ENCODE results near the gene SELENOP.

SELENOP gene

GRCh38 chr5:42840269-42840668 lies 28.6 kb upstream of the SELENOP start:
- DNase-seq (ENCODE audit: low read depth, low spot score), result no peak
- no peaks in the 10 kb centered on the region for H3K4me1 ChIP-seq (ENCODE audit: insufficient read depth, insufficient read length)
- no peak overlapping the region for H3K9ac ChIP-seq (ENCODE audit: insufficient read length, low read depth)
- no peaks in the 10 kb centered on the region for H3K27me3 ChIP-seq (ENCODE audit: insufficient read depth, insufficient read length)
- no peak overlapping the region for H3K4me3 ChIP-seq (ENCODE audit: insufficient read length, low read depth)
- TF ChIP-seq SUZ12 (IDR thresholded peaks at IDR 0.05; ENCODE audit: extremely low read depth, insufficient read depth, insufficient read length) (no peak), ZNF274 (IDR thresholded peaks at IDR 0.05; ENCODE audit: low read depth, low read length) (no peak), YY1 (IDR thresholded peaks at IDR 0.05; ENCODE audit: insufficient read depth, insufficient read length) (no peak)
- H3K9me3 ChIP-seq (ENCODE audit: insufficient read depth, low read length), result no peaks in the 10 kb centered on the region; the same call in 1 of the 2 replicates
- no peaks in the 10 kb centered on the region for H3K36me3 ChIP-seq (ENCODE audit: insufficient read depth, insufficient read length, low read length)

- TF ChIP-seq YY1 (IDR thresholded peaks at IDR 0.05; ENCODE audit: insufficient read depth, insufficient read length) (no peak), ZNF274 (IDR thresholded peaks at IDR 0.05; ENCODE audit: low read depth, low read length) (no peak), SUZ12 (IDR thresholded peaks at IDR 0.05; ENCODE audit: extremely low read depth, insufficient read depth, insufficient read length) (no peak)
Observed at GRCh38 chr5:42839196-42839595, 27.5 kb upstream of the SELENOP start.

GRCh38 chr5:42837601-42838000 lies 25.9 kb upstream of the SELENOP start:
- TF ChIP-seq YY1 (IDR thresholded peaks at IDR 0.05; ENCODE audit: insufficient read depth, insufficient read length), result no peak
- no peak for TF ChIP-seq SUZ12 (IDR thresholded peaks at IDR 0.05; ENCODE audit: extremely low read depth, insufficient read depth, insufficient read length)
- no peak for TF ChIP-seq ZNF274 (IDR thresholded peaks at IDR 0.05; ENCODE audit: low read depth, low read length)
- Histone ChIP-seq H3K36me3 (ENCODE audit: insufficient read depth, insufficient read length, low read length) (no peaks in the 10 kb centered on the region), H3K4me1 (ENCODE audit: insufficient read depth, insufficient read length) (no peaks in the 10 kb centered on the region), H3K27me3 (ENCODE audit: insufficient read depth, insufficient read length) (no peaks in the 10 kb centered on the region), H3K9me3 (ENCODE audit: insufficient read depth, low read length) (no peaks in the 10 kb centered on the region; the same call in 1 of the 2 replicates), H3K9ac (ENCODE audit: insufficient read length, low read depth) (no peak overlapping the region), H3K4me3 (ENCODE audit: insufficient read length, low read depth) (no peak overlapping the region)
- DNase-seq (ENCODE audit: low read depth, low spot score), result no peak

More at GRCh38 chr5:42839196-42839595, 27.5 kb upstream of the SELENOP start:
- Histone ChIP-seq H3K9ac (ENCODE audit: insufficient read length, low read depth) (no peak overlapping the region), H3K27me3 (ENCODE audit: insufficient read depth, insufficient read length) (no peaks in the 10 kb centered on the region), H3K4me3 (ENCODE audit: insufficient read length, low read depth) (no peak overlapping the region), H3K4me1 (ENCODE audit: insufficient read depth, insufficient read length) (no peaks in the 10 kb centered on the region), H3K36me3 (ENCODE audit: insufficient read depth, insufficient read length, low read length) (no peaks in the 10 kb centered on the region), H3K9me3 (ENCODE audit: insufficient read depth, low read length) (no peaks in the 10 kb centered on the region; the same call in 1 of the 2 replicates)
- DNase-seq (ENCODE audit: low read depth, low spot score), result no peak

- Histone ChIP-seq H3K27me3 (ENCODE audit: insufficient read depth, insufficient read length) (no peaks in the 10 kb centered on the region), H3K4me1 (ENCODE audit: insufficient read depth, insufficient read length) (no peaks in the 10 kb centered on the region)
- TF ChIP-seq SUZ12 (IDR thresholded peaks at IDR 0.05; ENCODE audit: extremely low read depth, insufficient read depth, insufficient read length), result no peak
- TF ChIP-seq ZNF274 (IDR thresholded peaks at IDR 0.05; ENCODE audit: low read depth, low read length), result no peak
- TF ChIP-seq YY1 (IDR thresholded peaks at IDR 0.05; ENCODE audit: insufficient read depth, insufficient read length), result no peak
Observed at GRCh38 chr5:42836070-42836769, 24.5 kb upstream of the SELENOP start.

GRCh38 chr5:42832060-42832459 lies 20.4 kb upstream of the SELENOP start:
- DNase-seq (ENCODE audit: low read depth, low spot score), result no peak
- TF ChIP-seq YY1 (IDR thresholded peaks at IDR 0.05; ENCODE audit: insufficient read depth, insufficient read length) (no peak), ZNF274 (IDR thresholded peaks at IDR 0.05; ENCODE audit: low read depth, low read length) (no peak), SUZ12 (IDR thresholded peaks at IDR 0.05; ENCODE audit: extremely low read depth, insufficient read depth, insufficient read length) (no peak)
- Histone ChIP-seq H3K9me3 (ENCODE audit: insufficient read depth, low read length) (no peaks in the 10 kb centered on the region; the same call in 1 of the 2 replicates), H3K27me3 (ENCODE audit: insufficient read depth, insufficient read length) (no peaks in the 10 kb centered on the region), H3K36me3 (ENCODE audit: insufficient read depth, insufficient read length, low read length) (no peaks in the 10 kb centered on the region), H3K9ac (ENCODE audit: insufficient read length, low read depth) (no peak overlapping the region), H3K4me3 (ENCODE audit: insufficient read length, low read depth) (no peak overlapping the region), H3K4me1 (ENCODE audit: insufficient read depth, insufficient read length) (no peaks in the 10 kb centered on the region)

More at GRCh38 chr5:42836070-42836769, 24.5 kb upstream of the SELENOP start:
- Histone ChIP-seq H3K9ac (ENCODE audit: insufficient read length, low read depth) (no peak overlapping the region), H3K4me3 (ENCODE audit: insufficient read length, low read depth) (no peak overlapping the region), H3K9me3 (ENCODE audit: insufficient read depth, low read length) (no peaks in the 10 kb centered on the region; the same call in 1 of the 2 replicates), H3K36me3 (ENCODE audit: insufficient read depth, insufficient read length, low read length) (no peaks in the 10 kb centered on the region)
- DNase-seq (ENCODE audit: low read depth, low spot score), result no peak

GRCh38 chr5:42830924-42831323 lies 19.2 kb upstream of the SELENOP start:
- no peaks in the 10 kb centered on the region for H3K36me3 ChIP-seq (ENCODE audit: insufficient read depth, insufficient read length, low read length)
- no peak for DNase-seq (ENCODE audit: low read depth, low spot score)
- H3K9me3 ChIP-seq (ENCODE audit: insufficient read depth, low read length), result no peaks in the 10 kb centered on the region
- TF ChIP-seq YY1 (IDR thresholded peaks at IDR 0.05; ENCODE audit: insufficient read depth, insufficient read length) (no peak), ZNF274 (IDR thresholded peaks at IDR 0.05; ENCODE audit: low read depth, low read length) (no peak), SUZ12 (IDR thresholded peaks at IDR 0.05; ENCODE audit: extremely low read depth, insufficient read depth, insufficient read length) (no peak)
- H3K9ac ChIP-seq (ENCODE audit: insufficient read length, low read depth), result no peak overlapping the region
- H3K4me3 ChIP-seq (ENCODE audit: insufficient read length, low read depth), result no peak overlapping the region
- no peaks in the 10 kb centered on the region for H3K27me3 ChIP-seq (ENCODE audit: insufficient read depth, insufficient read length)
- no peaks in the 10 kb centered on the region for H3K4me1 ChIP-seq (ENCODE audit: insufficient read depth, insufficient read length)

- Histone ChIP-seq H3K4me1 (ENCODE audit: insufficient read depth, insufficient read length) (no peaks in the 10 kb centered on the region), H3K4me3 (ENCODE audit: insufficient read length, low read depth) (no peak overlapping the region), H3K9ac (ENCODE audit: insufficient read length, low read depth) (no peak overlapping the region), H3K36me3 (ENCODE audit: insufficient read depth, insufficient read length, low read length) (no peaks in the 10 kb centered on the region), H3K9me3 (ENCODE audit: insufficient read depth, low read length) (no peaks in the 10 kb centered on the region), H3K27me3 (ENCODE audit: insufficient read depth, insufficient read length) (no peaks in the 10 kb centered on the region)
- no peak for DNase-seq (ENCODE audit: low read depth, low spot score)
- TF ChIP-seq ZNF274 (IDR thresholded peaks at IDR 0.05; ENCODE audit: low read depth, low read length) (no peak), SUZ12 (IDR thresholded peaks at IDR 0.05; ENCODE audit: extremely low read depth, insufficient read depth, insufficient read length) (no peak), YY1 (IDR thresholded peaks at IDR 0.05; ENCODE audit: insufficient read depth, insufficient read length) (no peak)
Observed at GRCh38 chr5:42828671-42829070, 17.0 kb upstream of the SELENOP start.

Data from NT2/D1 (cell line).